Measurements from ENCODE around the gene GNG12. TPM values are rescaled to one million over a fixed set of nuclear protein-coding genes. Genes with fewer than 3 reads are reported as not detected.

The GNG12 gene
- total RNA-seq: under 1 TPM in 3 of 5 donors, not detected in 2; 0.26 to 0.44 (median 0.35) TPM
- 0.31 TPM for total RNA-seq (2013)
- 0 to 1.7 (median 0.05) reads per million in 29 experiments for total RNA-seq

- peak in 3 of 35 experiments; percentile 2 to 6 (median 6) for DNase-seq
- Mint-ChIP-seq H3K4me3 (peak within 1 kb of the TSS; percentile 58 to 77 (median 75)), H3K27ac (no peak within 1 kb of the TSS), H3K27me3 (peaks cover 45 to 61% of the 10 kb centered on the region in 2 donors), H3K4me1 (peaks cover 10 to 18% (median 14%) of the 10 kb centered on the region in 3 donors), H3K9me3 (no peaks in the 10 kb centered on the region), H3K36me3 (no peaks in the 10 kb centered on the region)
- peak; percentile 40 to 59 (median 53) for ATAC-seq (replicated peaks in 1 of 4)
- no peaks in the 10 kb centered on the region for H3K9me3 ChIP-seq
- peaks cover 9 to 31% of the 10 kb centered on the region in 2 experiments for H3K27me3 ChIP-seq (replicated peaks in 1 of 2; ENCODE audit: control insufficient read depth in 2 of 2, extremely low read depth in 1 of 2, insufficient read depth in 2 of 2, low read length in 1 of 2)
- no peaks in the 10 kb centered on the region for H3K36me3 ChIP-seq (ENCODE audit: control insufficient read depth in 2 of 2, extremely low read depth in 1 of 2, insufficient read depth in 1 of 2, low read length in 1 of 2)
- 2% methylated on average over 76 of the region's 94 CpGs for WGBS (ENCODE audit: insufficient coverage)
- ChIA-PET POLR2A (no interaction called here), CTCF (no interaction called here)
- no peak within 1 kb of the TSS for H3K27ac ChIP-seq (ENCODE audit: low read length)
- peak within 1 kb of the TSS; percentile 12 to 73 for H3K4me3 ChIP-seq (ENCODE audit: control insufficient read depth in 1 of 2, extremely low read depth in 1 of 2, low read length in 1 of 2)
- peaks cover 0 to 17% of the 10 kb centered on the region in 2 experiments for H3K4me1 ChIP-seq (ENCODE audit: control insufficient read depth in 1 of 2, extremely low read depth in 1 of 2, insufficient read depth in 2 of 2, low read length in 2 of 2)
Observed at GRCh38 chr1:67832737-67833601, at the start of gene GNG12. GNG12 (minus strand) TSS chr1:67833467; CDS start chr1:67707686, 125,781 bp downstream.

GRCh38 chr1:67882196-67882958 is 49.1 kb upstream of the GNG12 start:
- ChIA-PET POLR2A (no interaction called here), CTCF (no interaction called here)
- ATAC-seq (replicated peaks in 1 of 4): no peak
- Mint-ChIP-seq H3K4me1 (no peaks in the 10 kb centered on the region), H3K27me3 (peaks cover 8 to 10% of the 10 kb centered on the region in 2 donors), H3K9me3 (no peaks in the 10 kb centered on the region), H3K4me3 (no peak overlapping the region), H3K36me3 (no peaks in the 10 kb centered on the region), H3K27ac (no peak overlapping the region)
- no peaks in the 10 kb centered on the region for H3K9me3 ChIP-seq
- no peaks in the 10 kb centered on the region for H3K36me3 ChIP-seq (ENCODE audit: control insufficient read depth in 2 of 2, extremely low read depth in 1 of 2, insufficient read depth in 1 of 2, low read length in 1 of 2)
- no peak overlapping the region for H3K4me3 ChIP-seq (ENCODE audit: control insufficient read depth in 1 of 2, extremely low read depth in 1 of 2, low read length in 1 of 2)
- DNase-seq: no peak
- H3K27me3 ChIP-seq (replicated peaks in 1 of 2; ENCODE audit: control insufficient read depth in 2 of 2, extremely low read depth in 1 of 2, insufficient read depth in 2 of 2, low read length in 1 of 2): no peaks in the 10 kb centered on the region
- H3K4me1 ChIP-seq (ENCODE audit: control insufficient read depth in 1 of 2, extremely low read depth in 1 of 2, insufficient read depth in 2 of 2, low read length in 2 of 2): no peaks in the 10 kb centered on the region
- no peak overlapping the region for H3K27ac ChIP-seq (ENCODE audit: low read length)

GRCh38 chr1:67880056-67880601 is 46.9 kb upstream of the GNG12 start:
- no peaks in the 10 kb centered on the region for H3K4me1 Mint-ChIP-seq
- Histone ChIP-seq H3K9me3 (no peaks in the 10 kb centered on the region), H3K27me3 (replicated peaks in 1 of 2; ENCODE audit: control insufficient read depth in 2 of 2, extremely low read depth in 1 of 2, insufficient read depth in 2 of 2, low read length in 1 of 2) (no peaks in the 10 kb centered on the region), H3K27ac (ENCODE audit: low read length) (no peak overlapping the region), H3K4me3 (ENCODE audit: control insufficient read depth in 1 of 2, extremely low read depth in 1 of 2, low read length in 1 of 2) (no peak overlapping the region), H3K4me1 (ENCODE audit: control insufficient read depth in 1 of 2, extremely low read depth in 1 of 2, insufficient read depth in 2 of 2, low read length in 2 of 2) (no peaks in the 10 kb centered on the region), H3K36me3 (ENCODE audit: control insufficient read depth in 2 of 2, extremely low read depth in 1 of 2, insufficient read depth in 1 of 2, low read length in 1 of 2) (no peaks in the 10 kb centered on the region)
- DNase-seq: no peak
- 75% methylated on average over 1 of the region's 3 CpGs for WGBS (ENCODE audit: insufficient coverage)
- no peak overlapping the region for H3K4me3 Mint-ChIP-seq
- H3K36me3 Mint-ChIP-seq: no peaks in the 10 kb centered on the region
- ATAC-seq (replicated peaks in 1 of 4): no peak
- peaks cover 0 to 4% (median 1%) of the 10 kb centered on the region in 3 donors for H3K9me3 Mint-ChIP-seq
- CTCF ChIA-PET: no interaction called here
- POLR2A ChIA-PET: no interaction called here
- H3K27me3 Mint-ChIP-seq: peaks cover 7 to 14% of the 10 kb centered on the region in 2 donors
- H3K27ac Mint-ChIP-seq: no peak overlapping the region

- Mint-ChIP-seq H3K4me1 (no peaks in the 10 kb centered on the region), H3K4me3 (no peak overlapping the region), H3K27ac (no peak overlapping the region), H3K36me3 (no peaks in the 10 kb centered on the region), H3K9me3 (peaks cover 0 to 6% (median 4%) of the 10 kb centered on the region in 3 donors), H3K27me3 (peaks cover 8 to 11% of the 10 kb centered on the region in 2 donors)
- no peak overlapping the region for H3K27ac ChIP-seq (ENCODE audit: low read length)
- no peaks in the 10 kb centered on the region for H3K4me1 ChIP-seq (ENCODE audit: control insufficient read depth in 1 of 2, extremely low read depth in 1 of 2, insufficient read depth in 2 of 2, low read length in 2 of 2)
- no peaks in the 10 kb centered on the region for H3K36me3 ChIP-seq (ENCODE audit: control insufficient read depth in 2 of 2, extremely low read depth in 1 of 2, insufficient read depth in 1 of 2, low read length in 1 of 2)
- DNase-seq (no peak), ATAC-seq (replicated peaks in 1 of 4) (no peak)
- ChIA-PET CTCF (no interaction called here), POLR2A (no interaction called here)
- no peaks in the 10 kb centered on the region for H3K27me3 ChIP-seq (replicated peaks in 1 of 2; ENCODE audit: control insufficient read depth in 2 of 2, extremely low read depth in 1 of 2, insufficient read depth in 2 of 2, low read length in 1 of 2)
- no peaks in the 10 kb centered on the region for H3K9me3 ChIP-seq
- WGBS (ENCODE audit: insufficient coverage): no CpG with 5 or more reads among the region's 1 CpG
- H3K4me3 ChIP-seq (ENCODE audit: control insufficient read depth in 1 of 2, extremely low read depth in 1 of 2, low read length in 1 of 2): no peak overlapping the region
Observed at GRCh38 chr1:67879485-67879884, 46.2 kb upstream of the GNG12 start.

GRCh38 chr1:67874501-67875111 is 41.3 kb upstream of the GNG12 start:
- Mint-ChIP-seq H3K27ac (no peak overlapping the region), H3K9me3 (peaks cover 2 to 11% (median 4%) of the 10 kb centered on the region in 3 donors), H3K4me3 (no peak overlapping the region), H3K27me3 (peaks cover 20 to 24% of the 10 kb centered on the region in 2 donors), H3K36me3 (no peaks in the 10 kb centered on the region), H3K4me1 (no peaks in the 10 kb centered on the region)
- no peaks in the 10 kb centered on the region for H3K4me1 ChIP-seq (ENCODE audit: control insufficient read depth in 1 of 2, extremely low read depth in 1 of 2, insufficient read depth in 2 of 2, low read length in 2 of 2)
- no peaks in the 10 kb centered on the region for H3K36me3 ChIP-seq (ENCODE audit: control insufficient read depth in 2 of 2, extremely low read depth in 1 of 2, insufficient read depth in 1 of 2, low read length in 1 of 2)
- POLR2A ChIA-PET: no interaction called here
- H3K27ac ChIP-seq (ENCODE audit: low read length): no peak overlapping the region
- ATAC-seq (replicated peaks in 1 of 4) (no peak), DNase-seq (no peak)
- H3K27me3 ChIP-seq (replicated peaks in 1 of 2; ENCODE audit: control insufficient read depth in 2 of 2, extremely low read depth in 1 of 2, insufficient read depth in 2 of 2, low read length in 1 of 2): no peaks in the 10 kb centered on the region
- no CpG with 5 or more reads among the region's 2 CpGs for WGBS (ENCODE audit: insufficient coverage)
- H3K4me3 ChIP-seq (ENCODE audit: control insufficient read depth in 1 of 2, extremely low read depth in 1 of 2, low read length in 1 of 2): no peak overlapping the region
- CTCF ChIA-PET: no interaction called here
- H3K9me3 ChIP-seq: no peaks in the 10 kb centered on the region

- WGBS (ENCODE audit: insufficient coverage): no CpG with 5 or more reads among the region's 1 CpG
- Histone ChIP-seq H3K27me3 (replicated peaks in 1 of 2; ENCODE audit: control insufficient read depth in 2 of 2, extremely low read depth in 1 of 2, insufficient read depth in 2 of 2, low read length in 1 of 2) (peaks cover 0 to 4% of the 10 kb centered on the region in 2 experiments), H3K4me3 (ENCODE audit: control insufficient read depth in 1 of 2, extremely low read depth in 1 of 2, low read length in 1 of 2) (no peak overlapping the region), H3K4me1 (ENCODE audit: control insufficient read depth in 1 of 2, extremely low read depth in 1 of 2, insufficient read depth in 2 of 2, low read length in 2 of 2) (no peaks in the 10 kb centered on the region), H3K36me3 (ENCODE audit: control insufficient read depth in 2 of 2, extremely low read depth in 1 of 2, insufficient read depth in 1 of 2, low read length in 1 of 2) (no peaks in the 10 kb centered on the region), H3K27ac (ENCODE audit: low read length) (no peak overlapping the region), H3K9me3 (no peaks in the 10 kb centered on the region)
- no peak overlapping the region for H3K27ac Mint-ChIP-seq
- CTCF ChIA-PET: no interaction called here
- DNase-seq: no peak
- no peak overlapping the region for H3K4me3 Mint-ChIP-seq
- ATAC-seq (replicated peaks in 1 of 4): no peak
- POLR2A ChIA-PET: no interaction called here
- peaks cover 0 to 4% (median 2%) of the 10 kb centered on the region in 3 donors for H3K9me3 Mint-ChIP-seq
- no peaks in the 10 kb centered on the region for H3K36me3 Mint-ChIP-seq
- no peaks in the 10 kb centered on the region for H3K4me1 Mint-ChIP-seq
- peaks cover 26 to 27% of the 10 kb centered on the region in 2 donors for H3K27me3 Mint-ChIP-seq
Observed at GRCh38 chr1:67869233-67869632, 36.0 kb upstream of the GNG12 start.
